OCI-LY7 (cell line): Measurements from ENCODE around the gene PARD3B. TPM values are rescaled to one million over a fixed set of nuclear protein-coding genes. Genes with fewer than 3 reads are reported as not detected.

Source experiments
- BruUV-seq: library from RNA; stranded (reverse); fragments of 400-500 nt; replicated peaks from 2 replicates; lab custom pipeline; 2021; lab: Mats Ljungman, UMichigan
- CTCF ChIA-PET: fragments of 300-600 bp; sonication (Branson Sonifier 250); formaldehyde crosslinking; loops from one replicate; lab custom pipeline; 2022; ENCODE audit warnings: antibody characterized with exemption; ENCODE audit not compliant: unreplicated experiment; lab: Charles Lee
- POLR2A ChIA-PET: fragments of 300-600 bp; sonication (Branson Sonifier 250); formaldehyde crosslinking; loops from one replicate; lab custom pipeline; 2022; ENCODE audit warnings: antibody characterized with exemption; lab: Charles Lee
- DNase-seq: peaks from one replicate; pipeline ENCODE4 v3.0.0-alpha.2; 2015; ENCODE audit warnings: low spot score
- H2AFZ ChIP-seq: fragments of 200-600 bp; sonication (generic), shearing (Covaris generic); 2 replicates; pipeline ENCODE4 v1.6.1; 2014; ENCODE audit warnings: mild to moderate bottlenecking, antibody characterized with exemption, low read length, moderate library complexity
- H3K27ac ChIP-seq: fragments of 200-600 bp; sonication (generic); 2 replicates; pipeline ENCODE4 v1.5.1; 2014; ENCODE audit warnings: mixed run types, low read depth, mild to moderate bottlenecking, moderate library complexity, low read length, inconsistent platforms; ENCODE audit not compliant: poor library complexity, severe bottlenecking
- H3K36me3 ChIP-seq: fragments of 200-600 bp; sonication (generic); 2 replicates; pipeline ENCODE4 v1.6.1; 2014; ENCODE audit warnings: mild to moderate bottlenecking, antibody characterized with exemption, low read length, moderate library complexity, mixed read lengths; ENCODE audit not compliant: insufficient read depth
- H3K4me1 ChIP-seq: fragments of 200-600 bp; sonication (generic); 2 replicates; pipeline ENCODE4 v1.5.1; 2014; ENCODE audit warnings: mild to moderate bottlenecking, low read length; ENCODE audit not compliant: insufficient read depth, poor library complexity, severe bottlenecking
- H3K4me2 ChIP-seq: fragments of 200-600 bp; sonication (generic); 2 replicates; pipeline ENCODE4 v1.6.1; 2014; ENCODE audit warnings: mild to moderate bottlenecking, low read length
- H3K4me3 ChIP-seq: fragments of 200-600 bp; sonication (generic); 2 replicates; pipeline ENCODE4 v1.5.1; 2014; ENCODE audit warnings: mild to moderate bottlenecking, low read depth, low read length; ENCODE audit not compliant: poor library complexity, severe bottlenecking
- H3K79me2 ChIP-seq: fragments of 200-600 bp; sonication (generic); 2 replicates; pipeline ENCODE4 v1.6.1; 2016; ENCODE audit warnings: low read depth, mild to moderate bottlenecking, low read length, moderate library complexity, mixed read lengths; ENCODE audit not compliant: insufficient read depth
- H3K9me2 ChIP-seq: fragments of 200-600 bp; sonication (generic); 2 replicates; pipeline ENCODE4 v1.6.1; 2016; ENCODE audit warnings: mild to moderate bottlenecking, low read length, mixed read lengths; ENCODE audit not compliant: insufficient read depth
- H3K9me3 ChIP-seq: fragments of 200-600 bp; sonication (generic); 2 replicates; pipeline ENCODE4 v1.6.1; 2014; ENCODE audit warnings: mild to moderate bottlenecking, mixed run types, low read length, mixed read lengths
- H4K20me1 ChIP-seq: fragments of 200-600 bp; sonication (generic); 2 replicates; pipeline ENCODE4 v1.6.1; 2014; ENCODE audit warnings: mild to moderate bottlenecking, antibody characterized with exemption, low read length, moderate library complexity, mixed read lengths; ENCODE audit not compliant: insufficient read depth
- CTCF ChIP-seq: fragments of 200-600 bp; sonication (generic); conservative IDR thresholded peaks from 2 replicates; pipeline ENCODE4 v1.5.1; 2014; ENCODE audit warnings: mild to moderate bottlenecking, antibody characterized with exemption, low read length, moderate library complexity, mixed read lengths
- EZH2phosphoT487 ChIP-seq: fragments of 200-600 bp; sonication (generic); IDR thresholded peaks from 2 replicates; pipeline ENCODE4 v1.6.1; 2018; ENCODE audit warnings: low read depth, borderline replicate concordance, mild to moderate bottlenecking, mixed run types, antibody characterized with exemption, low read length, moderate library complexity, mixed read lengths
- intact Hi-C: fragments of 100-400 bp; cut with micrococcal nuclease; formaldehyde crosslinking; loops from one replicate; pipeline ENCODE4 v1.10.0; 2022; ENCODE audit not compliant: unreplicated experiment
- total RNA-seq, 2 experiments: library from RNA; depleted of rRNA in 1 of 2; stranded (reverse); fragments of >200 nt in 1 of 2; shearing (Covaris generic) in 1 of 2; gene quantifications; 2 replicates each; pipeline ENCODE4 v1.2.3, GENCODE V29; 2014 to 2022

The PARD3B gene
- total RNA-seq, 2 experiments from 2014 or later: not detected

DNA sequence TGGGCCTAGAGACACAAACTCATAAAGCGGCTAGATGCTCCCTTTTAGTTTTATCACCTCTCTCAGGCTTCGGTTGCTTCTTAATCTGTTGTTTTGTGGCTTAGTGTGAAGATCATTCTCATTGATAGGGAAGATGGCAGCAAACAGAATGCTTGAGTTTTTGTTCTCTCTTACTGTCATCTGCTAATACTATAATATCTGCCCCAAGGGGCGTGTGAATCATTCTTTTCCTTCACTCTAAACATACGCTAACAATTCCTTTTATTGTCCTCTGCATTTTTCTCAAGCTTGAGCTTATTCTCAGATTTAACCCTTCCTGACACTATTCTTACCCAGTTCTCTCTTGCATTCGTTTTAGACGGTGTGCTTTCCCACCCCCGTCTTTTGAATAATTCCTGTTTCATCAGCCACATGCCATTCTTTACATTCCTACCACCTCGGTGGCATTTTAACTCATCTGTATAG is 813.1 kb downstream of the PARD3B start:
- H3K79me2 ChIP-seq: no peaks in the 10 kb centered on the region
- H3K9me3 ChIP-seq: no peaks in the 10 kb centered on the region
- H4K20me1 ChIP-seq: no peaks in the 10 kb centered on the region
- H3K4me1 ChIP-seq: no peaks in the 10 kb centered on the region
- H3K4me3 ChIP-seq: no peak overlapping the region
- no peak for DNase-seq
- CTCF ChIA-PET: no interaction called here
- no peak overlapping the region for H3K27ac ChIP-seq
- no peaks in the 10 kb centered on the region for H3K9me2 ChIP-seq
- no peak overlapping the region for H2AFZ ChIP-seq
- POLR2A ChIA-PET: no interaction called here
- H3K4me2 ChIP-seq: no peak overlapping the region
- TF ChIP-seq EZH2phosphoT487 (no peak), CTCF (no peak)
- no TSS peak for BruUV-seq
- H3K36me3 ChIP-seq: no peaks in the 10 kb centered on the region
- intact Hi-C loops: no loop called here

DNA sequence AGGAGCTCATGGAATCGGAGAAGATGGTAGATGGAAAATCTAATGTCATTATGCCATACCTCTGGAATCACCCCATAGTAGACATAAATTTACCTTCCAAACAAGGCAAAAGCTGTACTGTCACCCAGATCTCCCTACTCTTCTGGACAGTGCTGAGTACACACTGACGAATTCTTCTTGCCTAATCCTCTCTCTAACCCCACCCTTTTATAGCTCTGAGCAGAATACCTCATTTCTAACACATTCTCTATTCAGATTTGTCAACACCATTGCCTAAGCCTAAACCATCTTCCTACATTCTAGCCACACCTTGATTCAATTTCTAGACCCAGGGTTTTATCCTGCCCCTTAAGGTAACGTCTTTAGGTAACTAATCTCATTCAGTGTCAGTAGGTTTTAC is 816.0 kb downstream of the PARD3B start:
- no peak overlapping the region for H3K4me2 ChIP-seq
- H3K4me3 ChIP-seq: no peak overlapping the region
- no peaks in the 10 kb centered on the region for H3K36me3 ChIP-seq
- H3K9me2 ChIP-seq: no peaks in the 10 kb centered on the region
- TF ChIP-seq CTCF (no peak), EZH2phosphoT487 (no peak)
- H3K4me1 ChIP-seq: no peaks in the 10 kb centered on the region
- no peaks in the 10 kb centered on the region for H3K79me2 ChIP-seq
- POLR2A ChIA-PET: interaction anchor here (0.9 kb wide), 1 partner anchor 9 kb away, joined by 4 read pairs; no protein-coding TSS in a partner anchor
- no peak overlapping the region for H3K27ac ChIP-seq
- no TSS peak for BruUV-seq
- H3K9me3 ChIP-seq: no peaks in the 10 kb centered on the region
- intact Hi-C loops: no loop called here
- no peaks in the 10 kb centered on the region for H4K20me1 ChIP-seq
- DNase-seq: no peak
- H2AFZ ChIP-seq: no peak overlapping the region
- CTCF ChIA-PET: no interaction called here

- H3K4me1 ChIP-seq: no peaks in the 10 kb centered on the region
- CTCF ChIA-PET: no interaction called here
- intact Hi-C loops: no loop called here
These were observed 816.7 kb downstream of the PARD3B start for GRCh38 chr2:205361970-205362369.

More at GRCh38 chr2:205361970-205362369, 816.7 kb downstream of the PARD3B start:
- TF ChIP-seq EZH2phosphoT487 (no peak), CTCF (no peak)
- no peak for DNase-seq
- no peaks in the 10 kb centered on the region for H3K79me2 ChIP-seq
- BruUV-seq: no TSS peak
- no peaks in the 10 kb centered on the region for H3K9me2 ChIP-seq
- POLR2A ChIA-PET: interaction anchor here (0.7 to 0.9 kb wide), 2 partner anchors 10 to 137 kb away, joined by 3 to 4 read pairs; no protein-coding TSS in a partner anchor
- no peak overlapping the region for H2AFZ ChIP-seq
- H3K36me3 ChIP-seq: no peaks in the 10 kb centered on the region
- H3K9me3 ChIP-seq: no peaks in the 10 kb centered on the region
- no peak overlapping the region for H3K4me3 ChIP-seq
- H4K20me1 ChIP-seq: no peaks in the 10 kb centered on the region
- H3K4me2 ChIP-seq: no peak overlapping the region
- H3K27ac ChIP-seq: no peak overlapping the region
